HG02884 (cell line): ENCODE results near the gene DEPP1.

Source experiments
- ATAC-seq: cut with Tn5 transposase; IDR thresholded peaks from one replicate; pipeline ENCODE4 v1.9.1; 2021; ENCODE audit warnings: mild to moderate bottlenecking, moderate library complexity; ENCODE audit not compliant: unreplicated experiment

Gene DEPP1

DNA sequence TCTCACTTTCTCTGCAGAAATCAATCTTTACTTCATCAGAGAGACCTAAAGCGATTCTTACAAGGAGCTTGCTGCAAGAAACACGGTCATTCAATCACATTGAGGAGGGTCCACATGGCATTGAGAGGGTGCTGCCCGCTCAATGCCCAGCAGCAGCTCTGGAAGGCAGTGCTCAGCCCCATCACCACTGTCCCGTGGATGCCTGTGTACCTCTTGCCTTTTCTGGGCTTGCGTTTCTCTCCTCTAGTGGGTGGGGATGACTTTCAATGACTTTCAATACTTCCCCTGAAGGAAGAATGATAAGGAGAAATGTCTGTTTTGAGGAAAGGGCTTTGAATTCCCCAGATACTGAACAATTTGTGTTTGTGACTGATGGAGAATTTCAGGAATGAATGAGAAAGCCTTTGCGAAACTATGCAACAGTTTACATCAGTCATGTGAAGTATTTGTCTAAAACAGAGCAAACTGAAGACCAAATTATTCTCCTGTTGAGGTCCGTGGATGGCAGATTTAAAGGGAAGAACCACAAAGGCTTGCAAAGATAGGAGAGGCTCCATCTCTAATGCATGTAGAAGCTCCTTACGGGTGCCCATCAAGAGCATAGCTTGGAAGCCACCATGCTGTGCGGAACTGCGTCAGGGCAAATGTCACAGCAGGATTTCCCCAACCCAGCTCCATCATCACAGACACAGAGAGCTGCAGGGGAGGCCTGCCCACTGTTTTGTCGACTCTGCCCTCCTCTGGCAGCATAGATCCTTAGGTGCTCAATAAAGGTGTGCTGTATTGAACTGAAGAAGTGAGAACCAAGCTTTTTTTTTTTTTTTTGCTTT is 15.5 kb upstream of the DEPP1 start:
- ATAC-seq = no peak

DNA sequence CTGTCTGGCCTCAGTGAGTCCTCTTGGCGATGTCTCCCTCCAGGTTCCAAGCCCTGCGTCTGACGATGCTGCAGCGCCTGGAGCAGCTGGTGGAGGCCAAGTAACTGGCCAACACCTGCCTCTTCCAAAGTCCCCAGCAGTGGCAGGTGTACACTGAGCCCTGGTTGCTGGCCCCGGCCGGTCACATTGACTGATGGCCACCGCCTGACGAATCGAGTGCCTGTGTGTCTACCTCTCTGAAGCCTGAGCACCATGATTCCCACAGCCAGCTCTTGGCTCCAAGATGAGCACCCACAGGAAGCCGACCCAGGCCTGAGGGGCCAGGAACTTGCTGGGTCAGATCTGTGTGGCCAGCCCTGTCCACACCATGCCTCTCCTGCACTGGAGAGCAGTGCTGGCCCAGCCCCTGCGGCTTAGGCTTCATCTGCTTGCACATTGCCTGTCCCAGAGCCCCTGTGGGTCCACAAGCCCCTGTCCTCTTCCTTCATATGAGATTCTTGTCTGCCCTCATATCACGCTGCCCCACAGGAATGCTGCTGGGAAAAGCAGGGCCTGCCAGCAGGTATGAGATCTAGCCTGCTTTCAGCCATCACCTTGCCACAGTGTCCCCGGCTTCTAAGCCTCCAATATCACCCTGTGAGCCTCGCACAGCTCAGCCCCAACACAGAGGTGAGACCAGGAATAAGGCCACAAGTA is 14.8 kb upstream of the DEPP1 start:
- ATAC-seq = no peak

DNA sequence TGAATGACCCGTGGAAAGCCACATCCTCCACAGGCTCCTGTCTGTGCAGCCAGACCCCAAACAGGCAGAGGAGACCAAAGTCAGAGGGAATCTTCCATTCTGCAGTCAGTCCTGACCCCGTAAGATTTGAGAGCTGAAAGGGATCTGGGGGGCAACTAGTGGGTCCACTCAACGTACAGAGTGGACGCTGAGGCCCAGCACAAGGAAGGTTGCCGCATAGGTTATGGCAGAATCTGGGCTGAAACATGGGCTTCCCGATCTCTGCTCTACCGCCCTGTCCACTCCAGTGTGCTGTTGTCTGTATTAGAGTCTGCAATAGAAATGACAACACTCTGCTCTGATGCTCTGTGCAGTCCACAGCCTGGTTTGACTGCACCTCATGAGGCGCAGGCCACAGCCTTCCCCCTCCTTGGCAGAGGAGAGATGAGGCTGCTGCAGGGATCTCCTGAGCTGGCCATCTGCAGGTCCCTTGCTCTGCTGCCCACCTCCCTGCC is 14.2 kb upstream of the DEPP1 start:
- ATAC-seq = no peak

DNA sequence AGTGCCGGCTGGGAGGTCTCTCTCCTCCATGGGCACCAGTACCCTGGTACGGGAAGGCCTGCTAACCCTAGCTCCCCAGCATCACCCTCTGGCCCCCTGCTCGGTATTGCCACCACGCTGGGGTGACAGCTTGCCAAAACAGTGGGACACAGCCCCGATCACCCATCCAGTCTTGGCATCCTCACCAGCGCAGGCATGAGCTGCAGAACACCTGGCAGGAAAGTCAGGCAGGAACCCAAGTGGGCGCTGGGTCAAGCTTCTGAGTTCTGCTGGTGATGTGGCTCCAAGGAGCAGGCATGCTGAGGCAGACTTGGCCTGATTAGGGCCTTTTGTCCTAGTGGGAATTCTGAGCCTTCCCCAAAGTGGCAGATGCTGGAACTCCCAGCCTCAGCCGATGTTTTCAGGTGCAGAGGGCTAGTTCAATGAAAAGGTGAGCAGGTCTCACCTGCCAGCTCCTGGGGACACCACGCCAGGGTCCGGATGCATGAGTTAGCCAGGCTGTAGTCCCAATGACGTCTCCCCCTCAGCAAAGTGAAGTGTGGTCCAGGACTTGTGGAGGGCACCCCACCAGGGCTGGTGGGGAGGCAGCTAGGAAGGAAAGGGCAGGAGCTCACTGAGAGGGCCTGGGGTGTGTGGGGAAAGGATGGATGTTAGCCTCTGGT is 13.6 kb upstream of the DEPP1 start:
- no peak for ATAC-seq

DNA sequence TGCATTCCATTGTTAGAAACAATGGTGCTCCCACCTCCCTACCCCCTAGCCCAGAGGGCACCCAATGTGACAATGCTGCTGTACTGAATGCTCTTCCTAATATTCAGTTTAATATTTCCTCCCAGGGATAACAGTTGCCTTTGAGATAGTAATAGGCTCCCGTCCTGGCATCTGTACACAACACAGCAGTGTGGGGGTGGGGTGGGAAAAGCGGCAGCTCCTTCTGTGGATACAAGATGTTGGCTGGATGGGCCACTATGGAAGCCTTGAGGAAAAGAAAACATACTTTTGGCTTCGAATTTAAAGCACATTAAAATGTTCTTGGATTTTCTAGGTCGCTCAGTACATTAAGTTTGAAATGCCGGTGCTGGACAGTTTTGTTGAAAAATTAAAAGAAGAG is 13.0 kb upstream of the DEPP1 start:
- no peak for ATAC-seq

DNA sequence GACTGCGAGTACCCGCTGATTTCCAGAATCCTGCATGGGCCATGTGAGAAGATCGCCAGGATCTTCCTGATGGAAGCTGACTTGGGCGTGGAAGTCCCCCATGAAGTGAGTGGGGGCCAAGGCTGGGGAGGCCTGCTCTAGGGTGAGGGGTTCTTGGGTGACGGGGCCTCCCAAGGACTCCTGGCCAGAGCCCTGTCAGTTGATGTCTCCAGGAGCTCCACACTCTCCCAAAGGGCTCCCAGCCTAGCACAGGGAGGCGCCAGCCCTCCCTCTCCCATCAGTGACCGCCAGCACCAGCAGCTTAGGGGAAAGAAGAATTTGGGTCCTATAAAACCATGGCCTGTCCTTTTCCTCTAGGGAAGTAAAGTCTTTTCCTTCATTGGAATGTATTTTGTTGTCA is 12.4 kb upstream of the DEPP1 start:
- no peak for ATAC-seq

DNA sequence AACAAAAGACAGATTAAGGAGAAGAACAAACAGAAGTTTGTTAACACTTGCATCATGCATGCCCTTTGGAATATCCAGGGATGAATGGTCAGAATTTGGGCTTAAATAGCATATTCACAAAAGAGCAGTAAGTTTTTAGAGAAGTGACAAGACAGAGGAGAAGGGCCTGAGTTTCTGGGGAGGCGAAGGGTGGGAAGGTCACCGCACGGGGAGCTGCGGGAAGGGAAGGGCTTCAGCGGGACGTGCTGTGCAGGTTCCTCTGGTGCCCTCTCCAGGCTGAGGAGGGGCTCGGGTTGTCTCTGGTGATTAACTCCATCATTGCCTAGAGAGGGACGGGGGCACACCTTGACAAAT is 11.7 kb upstream of the DEPP1 start:
- no peak for ATAC-seq

DNA sequence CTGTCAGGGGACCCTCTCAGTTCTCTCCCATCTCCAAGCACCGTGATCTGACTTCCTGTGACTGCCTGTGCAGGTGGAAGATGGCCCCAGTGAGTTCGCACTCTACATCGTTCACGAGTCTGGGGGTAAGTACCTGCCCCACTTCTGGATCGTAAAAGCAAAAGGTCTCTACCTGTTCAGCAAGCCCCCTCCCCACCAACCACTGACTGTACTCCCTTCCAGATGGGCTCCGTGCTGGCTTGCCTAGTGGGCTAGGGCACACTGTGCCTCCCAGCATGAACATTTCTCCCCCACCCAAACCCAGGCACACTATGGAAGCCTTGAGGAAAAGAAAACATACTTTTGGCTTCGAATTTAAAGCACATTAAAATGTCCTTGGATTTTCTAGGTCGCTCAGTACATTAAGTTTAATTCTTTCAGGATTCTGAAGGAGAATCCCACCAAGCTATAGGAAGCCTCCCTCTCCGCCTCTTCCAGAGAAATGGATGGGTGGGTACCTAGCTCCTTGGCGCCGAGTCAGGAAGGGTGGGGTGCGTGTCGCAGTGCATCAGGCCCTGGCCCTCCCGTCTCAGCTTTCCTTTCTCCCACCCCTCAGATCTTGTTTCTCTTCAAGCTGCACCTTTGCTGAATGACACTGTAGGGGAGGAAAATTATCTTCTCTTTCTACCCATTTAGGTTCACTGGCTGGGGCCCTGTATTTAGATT is 11.1 kb upstream of the DEPP1 start:
- no peak for ATAC-seq

DNA sequence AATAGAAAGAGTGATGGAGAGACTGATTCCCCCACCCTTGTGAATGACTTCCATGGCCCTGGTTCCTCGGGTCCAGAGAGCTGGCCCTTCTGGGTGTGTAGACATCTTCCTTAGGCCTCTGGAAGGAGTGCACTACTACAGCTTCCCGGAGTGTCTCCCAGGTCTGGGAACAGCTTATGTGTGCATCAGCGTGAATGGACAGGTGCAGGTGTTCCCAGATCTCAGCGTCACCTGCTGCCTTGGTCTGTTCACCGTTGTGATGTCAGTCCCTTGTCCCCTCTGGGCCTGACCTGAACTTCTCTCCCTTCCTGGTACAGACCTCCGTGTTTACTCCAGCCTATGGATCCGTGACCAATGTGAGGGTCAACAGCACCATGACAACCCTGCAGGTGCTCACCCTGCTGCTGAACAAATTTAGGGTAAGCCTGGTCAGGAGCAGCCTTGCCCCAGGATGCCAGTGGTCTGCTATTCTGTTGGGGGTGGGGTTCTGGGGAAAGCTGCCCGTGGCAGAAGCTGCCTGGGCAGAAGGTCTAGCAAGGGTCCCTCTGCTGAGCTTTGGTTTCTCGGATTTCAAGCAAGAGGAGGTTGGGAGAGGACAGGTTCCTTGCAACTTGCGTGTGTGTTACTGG is 10.5 kb upstream of the DEPP1 start:
- ATAC-seq = no peak

DNA sequence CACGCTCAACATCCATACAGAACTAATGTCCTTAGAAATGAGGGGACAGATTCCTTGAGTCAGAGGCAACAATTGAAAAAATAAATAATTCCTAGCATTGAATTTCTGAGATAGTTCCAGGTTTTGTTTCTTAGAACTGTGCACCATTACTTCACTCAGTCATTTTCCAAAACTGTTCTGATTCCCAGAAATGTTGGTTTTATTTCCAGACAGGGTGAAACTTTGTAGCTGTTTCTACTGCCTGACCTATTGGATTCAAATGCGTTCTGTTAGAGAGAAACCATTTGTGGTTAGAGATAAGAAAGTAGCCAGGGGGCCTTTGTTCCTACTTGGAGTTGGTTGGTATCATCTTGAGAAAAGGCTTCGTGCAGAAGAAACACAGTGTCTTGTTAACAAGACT is 8.1 kb upstream of the DEPP1 start:
- ATAC-seq = no peak

DNA sequence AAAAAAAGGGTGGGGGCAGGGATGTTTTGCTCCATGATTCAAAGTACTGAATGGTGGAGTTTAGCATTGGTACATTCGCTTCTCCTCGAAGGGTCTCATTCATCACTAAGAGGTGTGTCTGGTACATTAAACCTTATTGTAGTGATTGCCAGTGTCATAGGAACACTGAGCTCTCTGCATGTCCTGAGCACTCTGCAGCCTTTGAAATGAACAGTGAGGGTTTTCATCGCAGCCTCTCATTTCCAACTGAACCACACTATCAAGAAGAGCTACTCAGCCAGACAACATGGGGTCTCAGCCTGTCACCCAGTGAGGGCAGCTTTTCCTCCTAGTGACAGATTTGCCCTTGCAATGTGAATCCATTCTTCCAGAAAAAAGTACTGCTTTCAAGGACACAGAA is 7.6 kb upstream of the DEPP1 start:
- ATAC-seq = no peak

DNA sequence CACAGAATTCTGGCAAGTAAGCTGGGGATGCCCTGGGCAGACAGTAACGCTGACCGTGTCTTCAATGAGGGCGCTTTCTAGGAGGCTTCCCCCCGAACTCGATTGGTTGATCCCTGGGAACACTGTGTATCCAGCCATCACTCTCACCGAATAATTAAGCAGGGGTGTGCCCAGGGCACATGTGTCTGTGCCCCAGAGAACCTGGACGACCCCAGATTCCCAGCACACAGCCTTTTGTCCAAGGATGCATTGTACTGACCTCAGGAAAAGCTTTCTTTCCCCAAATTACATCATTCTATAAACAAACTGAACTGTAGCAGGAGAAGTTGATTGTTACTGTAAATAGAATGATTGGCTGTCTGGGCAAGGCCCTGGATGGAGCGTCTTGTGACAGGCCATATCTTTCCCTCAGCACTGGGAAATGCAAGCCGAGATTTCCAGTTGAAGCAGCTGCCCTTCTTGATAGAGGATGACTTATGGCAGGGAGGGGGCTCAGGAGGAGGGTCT is 6.6 kb upstream of the DEPP1 start:
- no peak for ATAC-seq

DNA sequence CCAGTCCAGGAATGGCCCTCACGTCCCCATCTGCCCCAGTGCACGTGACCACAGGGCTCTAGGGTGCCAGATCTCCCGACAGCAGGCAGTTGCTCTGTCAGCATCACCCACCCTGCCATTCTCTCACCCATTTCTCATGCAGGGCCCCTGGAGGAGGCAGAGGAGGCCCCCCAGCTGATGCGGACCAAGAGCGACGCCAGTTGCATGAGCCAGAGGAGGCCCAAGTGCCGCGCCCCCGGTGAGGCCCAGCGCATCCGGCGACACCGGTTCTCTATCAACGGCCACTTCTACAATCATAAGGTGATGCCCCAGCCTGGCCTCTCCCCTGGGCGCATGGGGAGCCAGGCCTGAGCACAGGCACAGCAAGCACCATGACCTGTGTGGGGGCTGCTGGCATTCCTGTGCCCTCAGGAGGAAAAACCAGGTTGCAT is 6.1 kb upstream of the DEPP1 start:
- no peak for ATAC-seq

DNA sequence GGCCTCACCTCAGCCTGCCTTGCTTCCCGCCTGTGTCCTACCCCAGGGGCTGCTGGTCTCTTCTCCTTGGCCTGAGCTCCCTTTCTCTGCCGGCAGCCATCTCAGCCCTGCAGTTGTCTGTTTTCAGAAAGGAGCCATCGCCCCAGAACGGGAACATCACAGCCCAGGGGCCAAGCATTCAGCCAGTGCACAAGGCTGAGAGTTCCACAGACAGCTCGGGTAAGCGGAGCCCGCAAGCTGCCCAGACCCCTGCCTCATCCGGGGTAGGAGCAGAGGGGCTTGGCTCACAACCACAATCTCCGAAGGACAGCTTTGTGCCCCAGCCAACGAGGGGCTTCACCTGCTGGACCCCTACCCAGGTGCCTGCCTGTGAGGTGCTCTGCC is 5.3 kb upstream of the DEPP1 start:
- ATAC-seq = no peak

DNA sequence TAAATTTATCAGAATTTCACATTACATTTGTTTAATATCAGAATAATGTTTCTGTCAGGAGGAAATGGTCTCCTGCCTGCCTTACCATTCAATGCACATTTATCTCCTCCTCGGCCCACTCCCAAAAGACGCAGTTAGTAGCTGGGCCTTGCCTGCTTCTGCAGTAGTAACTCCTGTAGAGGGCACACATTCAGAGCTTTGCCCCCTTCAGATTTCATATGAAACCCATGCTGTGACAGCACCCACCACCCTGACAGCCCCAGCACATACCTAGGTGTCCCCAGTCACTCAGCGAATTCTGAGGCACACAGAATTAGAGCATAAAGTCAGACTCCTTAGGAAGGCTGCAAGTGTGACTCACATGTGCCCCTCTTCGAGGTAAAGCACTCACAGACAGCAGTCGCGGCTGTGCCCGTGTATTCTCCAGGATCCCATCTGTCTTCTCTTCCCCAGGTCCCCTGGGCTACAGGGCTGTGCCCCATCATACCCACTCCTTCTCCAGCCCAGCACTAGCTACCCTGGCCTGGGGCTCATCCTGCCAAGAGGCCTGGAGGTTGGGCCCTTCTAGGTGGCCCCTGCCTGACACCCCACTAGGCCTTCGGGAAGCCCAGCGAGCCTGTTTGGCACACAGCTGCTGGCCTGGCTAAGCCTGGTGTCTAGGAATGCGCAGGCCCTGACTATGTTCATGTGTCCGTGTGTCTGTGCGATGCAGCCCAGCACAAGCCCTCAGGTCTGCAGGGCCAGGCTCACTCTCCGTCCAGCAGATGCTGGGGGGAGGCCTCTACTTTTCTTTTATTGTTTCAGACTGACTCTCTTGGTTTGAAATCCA is 4.7 kb upstream of the DEPP1 start:
- no peak for ATAC-seq

DNA sequence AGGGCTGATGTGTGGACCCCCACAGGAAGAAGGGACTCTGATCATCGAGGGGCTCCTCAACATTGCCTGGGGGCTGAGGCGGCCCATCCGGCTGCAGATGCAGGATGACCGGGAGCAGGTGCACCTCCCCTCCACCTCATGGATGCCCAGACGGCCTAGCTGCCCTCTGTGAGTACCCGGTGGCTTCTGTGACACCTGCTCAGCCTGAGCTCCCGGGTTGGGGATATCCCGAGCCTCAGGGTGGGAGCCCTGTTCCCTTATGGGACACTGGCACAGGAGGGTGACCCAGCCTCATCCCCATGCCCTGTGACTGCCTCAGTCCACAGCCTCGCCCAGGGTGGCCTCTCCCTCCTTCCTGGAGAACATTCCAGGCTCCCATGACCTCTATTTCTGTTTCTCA is 3.9 kb upstream of the DEPP1 start:
- ATAC-seq = no peak

DNA sequence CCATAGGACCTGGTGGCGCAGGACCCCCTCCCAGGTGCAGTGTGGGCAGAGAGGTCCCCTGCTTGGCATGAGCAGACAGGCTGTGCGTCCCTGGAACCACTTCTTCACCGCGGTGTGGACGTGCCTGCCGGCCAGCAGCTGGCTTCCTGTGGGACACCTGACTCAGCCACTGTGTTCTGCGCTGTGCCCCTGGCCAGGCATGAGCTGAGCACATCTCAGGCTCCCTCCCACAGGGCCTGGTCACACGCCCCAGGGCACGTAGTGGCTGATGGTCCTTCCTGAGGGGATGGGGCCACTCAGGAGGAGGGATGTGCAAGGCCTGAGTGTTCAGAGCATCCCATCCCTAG is 3.5 kb upstream of the DEPP1 start:
- ATAC-seq = no peak

DNA sequence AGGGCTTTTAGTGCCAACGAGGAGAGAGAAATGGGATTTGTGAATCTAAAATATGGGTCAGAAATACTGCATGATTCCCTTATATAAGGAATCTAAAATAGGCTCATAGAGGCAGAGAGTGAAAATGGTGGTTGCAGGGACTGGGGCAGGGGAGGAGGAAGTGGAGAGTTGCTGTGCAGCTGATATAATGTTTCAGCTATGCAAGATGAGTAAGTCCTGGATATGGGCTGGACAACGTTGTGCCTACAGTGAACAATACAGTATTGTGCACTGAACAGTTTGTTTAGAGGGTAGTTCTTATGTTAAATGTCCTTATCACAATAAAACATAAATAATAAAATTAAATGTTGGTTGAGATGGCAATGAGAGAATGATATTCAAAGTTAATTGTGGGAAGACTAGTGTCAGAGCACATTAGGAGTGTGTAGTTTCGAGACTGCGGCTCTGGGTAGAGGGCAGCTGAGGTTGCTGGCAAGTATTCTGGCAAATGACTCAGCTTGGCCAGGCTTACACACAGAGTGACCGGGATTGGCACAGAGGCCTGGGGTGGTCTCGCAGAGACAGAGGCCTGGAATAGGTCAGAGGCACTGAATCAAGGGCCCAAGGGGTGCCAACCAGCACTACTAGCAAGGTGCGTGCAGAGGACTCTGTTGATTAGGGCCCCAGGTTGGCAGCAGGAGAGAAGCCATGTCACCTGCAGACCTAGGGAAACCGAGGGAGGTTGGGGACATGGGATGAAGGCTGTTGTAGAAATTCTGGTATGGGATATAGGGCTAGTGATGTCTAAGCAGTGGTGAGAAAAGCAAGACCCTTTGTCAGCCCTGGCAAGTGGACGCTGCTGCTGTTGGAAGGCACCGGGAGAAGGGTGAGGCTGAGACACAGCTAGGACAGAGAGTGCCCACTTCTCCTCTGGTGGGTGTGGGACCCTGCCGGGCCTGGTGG is 2.8 kb upstream of the DEPP1 start:
- ATAC-seq = peak; percentile 82
